GM19372 (cell line): ENCODE results near the gene PHLPP1.

ENCODE experiments used
- ATAC-seq: cut with Tn5 transposase; IDR thresholded peaks from one replicate; pipeline ENCODE4 v1.9.1; 2021; ENCODE audit warnings: mild to moderate bottlenecking, low read depth, moderate library complexity; ENCODE audit not compliant: unreplicated experiment

PHLPP1 gene

DNA sequence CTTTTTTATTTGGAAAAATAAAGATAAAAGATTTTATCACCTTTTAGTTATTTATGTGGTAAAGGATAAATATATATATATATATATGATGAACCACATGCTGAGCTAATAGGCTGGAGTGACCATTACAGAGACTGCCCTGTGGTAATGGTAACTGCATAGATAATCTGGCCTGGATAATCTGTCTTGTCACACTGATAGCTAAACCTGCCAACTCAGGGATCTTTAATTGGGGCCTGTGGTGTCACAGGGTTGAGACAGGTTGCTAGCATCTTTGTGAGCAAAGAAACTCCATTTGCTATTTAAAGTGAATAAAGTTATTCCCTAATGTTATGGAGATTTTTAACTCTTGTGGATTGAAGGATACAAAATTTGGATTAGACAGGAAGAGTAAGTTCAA lies 203.0 kb downstream of the PHLPP1 start:
- no peak for ATAC-seq

DNA sequence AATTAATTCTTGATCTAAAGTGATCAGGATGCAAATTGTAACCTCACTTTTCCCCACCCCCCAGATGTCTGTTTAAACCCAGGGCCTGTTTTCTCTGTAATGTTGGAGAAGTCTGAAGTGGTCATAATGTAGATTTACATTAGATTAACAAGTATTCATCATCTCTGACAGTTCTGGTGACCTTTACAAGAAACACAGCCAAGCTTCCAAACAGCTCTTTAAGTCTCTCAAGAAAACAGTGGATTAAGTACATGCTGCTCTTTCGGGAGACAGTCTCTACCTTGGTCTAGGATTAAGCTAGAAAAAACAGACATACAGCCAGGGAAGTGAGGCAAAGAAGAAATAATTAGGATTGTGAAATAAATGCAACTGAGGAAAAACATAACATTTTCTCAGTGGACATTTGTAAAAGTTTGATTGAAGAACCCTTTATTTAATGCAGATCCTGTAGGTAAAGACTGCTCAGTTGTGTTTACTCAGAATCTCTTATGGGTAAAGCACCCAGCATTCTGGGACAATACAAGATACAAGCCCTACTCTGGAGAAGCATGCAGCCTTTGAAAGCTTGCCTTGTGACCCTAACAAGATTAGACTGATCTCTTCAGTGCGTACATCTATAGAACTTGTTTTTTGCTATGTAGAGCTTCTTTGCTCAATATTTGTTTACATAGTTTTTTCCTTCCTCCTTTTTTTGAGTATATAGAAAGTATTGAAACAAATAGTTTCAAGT lies 203.9 kb downstream of the PHLPP1 start:
- no peak for ATAC-seq

DNA sequence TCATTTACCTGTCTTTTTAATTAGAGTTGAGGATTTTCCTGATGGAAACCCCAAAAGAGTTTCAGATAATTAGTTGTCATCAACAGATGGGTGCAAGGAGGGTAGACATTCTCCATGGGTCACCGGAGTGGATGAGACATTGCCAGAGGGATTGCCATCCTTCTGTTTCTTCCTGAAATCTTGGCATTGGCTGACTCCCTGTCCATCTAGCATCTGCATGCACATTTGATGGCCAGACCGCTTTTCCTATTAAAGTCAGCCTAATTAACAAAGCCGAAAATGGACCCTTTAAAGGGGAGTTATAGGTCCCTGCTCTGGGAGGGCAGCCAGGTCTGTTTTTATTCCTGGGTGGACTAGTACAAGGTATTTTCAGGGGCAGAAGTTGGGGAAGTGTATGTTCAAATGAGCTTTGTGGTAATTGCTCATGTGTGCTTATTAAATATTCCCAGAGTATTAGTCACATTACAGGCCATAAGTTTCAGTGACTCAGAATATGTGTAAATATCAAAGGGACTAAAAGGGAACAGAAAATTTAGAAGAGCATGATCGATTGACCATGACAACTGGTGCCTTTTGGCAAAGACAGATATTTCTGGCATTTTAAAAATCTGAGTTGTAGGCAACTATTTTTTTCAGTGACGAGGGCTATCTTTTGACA lies 209.8 kb downstream of the PHLPP1 start:
- ATAC-seq, result no peak

DNA sequence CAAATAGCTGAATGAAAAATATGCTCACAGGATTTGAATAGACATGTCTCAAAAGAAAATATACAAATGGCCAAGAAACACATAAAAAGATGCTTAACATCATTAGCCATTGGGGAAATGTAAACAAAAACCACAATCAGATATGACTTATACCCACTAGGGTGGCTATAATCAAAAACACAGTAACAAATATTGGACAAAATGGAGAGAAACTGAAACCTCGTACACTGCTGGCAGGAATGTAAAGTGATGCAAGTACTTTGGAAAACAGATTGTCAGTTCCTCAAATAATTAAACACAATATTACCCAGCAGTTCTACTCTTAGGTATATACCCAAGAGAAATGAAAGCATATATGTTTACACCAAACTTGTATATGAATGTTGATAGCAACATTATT lies 213.0 kb downstream of the PHLPP1 start:
- no peak for ATAC-seq

- ATAC-seq, result no peak
Observed at GRCh38 chr18:62933261-62933887, 218.0 kb downstream of the PHLPP1 start.

DNA sequence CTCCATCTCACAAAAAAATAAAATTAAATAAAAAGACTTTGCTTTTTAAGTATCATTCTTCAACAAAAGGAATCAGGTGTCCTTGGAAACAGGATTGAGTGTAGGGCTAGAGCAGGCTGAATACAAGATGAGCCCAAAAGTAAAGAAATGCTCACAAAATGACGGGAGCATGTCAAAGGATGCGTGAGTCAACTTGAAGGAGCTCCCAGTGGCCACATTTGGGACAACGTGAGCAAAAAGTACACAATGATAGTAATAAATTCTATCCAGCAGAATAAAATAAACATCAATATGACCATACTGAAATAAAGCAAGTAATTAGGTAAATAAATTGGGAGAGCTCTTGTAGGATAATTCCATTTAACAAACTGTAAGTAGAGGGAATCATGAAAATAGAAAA lies 220.7 kb downstream of the PHLPP1 start:
- ATAC-seq, result no peak

GRCh38 chr18:62937065-62937464 lies 221.7 kb downstream of the PHLPP1 start:
- ATAC-seq, result no peak

- ATAC-seq, result no peak
Observed at GRCh38 chr18:62938006-62938405, 222.7 kb downstream of the PHLPP1 start.

DNA sequence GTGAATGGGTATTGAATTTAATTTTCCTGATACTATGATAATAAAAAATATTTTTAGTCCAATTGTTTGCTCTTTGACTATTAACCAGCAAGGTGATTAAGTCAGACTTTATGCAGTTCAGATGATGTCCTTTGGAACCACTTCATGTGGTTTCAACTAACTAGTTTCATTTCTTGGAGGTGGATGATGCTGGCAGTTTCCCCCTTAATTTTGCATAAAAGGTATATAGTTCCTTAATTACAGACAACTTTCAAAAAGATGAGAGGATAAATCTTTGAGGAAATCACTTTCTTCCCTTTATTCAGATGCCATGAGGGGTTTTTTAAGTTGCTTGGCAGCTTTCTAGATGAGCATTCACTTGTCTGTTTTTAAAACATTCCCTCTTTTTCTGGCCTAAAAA lies 223.1 kb downstream of the PHLPP1 start:
- peak; percentile 79 for ATAC-seq

- ATAC-seq, result no peak
Observed at GRCh38 chr18:62939433-62939832, 224.1 kb downstream of the PHLPP1 start.

GRCh38 chr18:62939926-62940325 lies 224.6 kb downstream of the PHLPP1 start:
- no peak for ATAC-seq

- no peak for ATAC-seq
Observed at GRCh38 chr18:62942578-62942977, 227.2 kb downstream of the PHLPP1 start.

GRCh38 chr18:62944454-62944853 lies 229.1 kb downstream of the PHLPP1 start:
- no peak for ATAC-seq

GRCh38 chr18:62948788-62949187 lies 233.4 kb downstream of the PHLPP1 start:
- ATAC-seq, result no peak

- ATAC-seq, result no peak
Observed at GRCh38 chr18:62950246-62950645, 234.9 kb downstream of the PHLPP1 start.

GRCh38 chr18:62952807-62953206 lies 237.5 kb downstream of the PHLPP1 start:
- ATAC-seq, result no peak

DNA sequence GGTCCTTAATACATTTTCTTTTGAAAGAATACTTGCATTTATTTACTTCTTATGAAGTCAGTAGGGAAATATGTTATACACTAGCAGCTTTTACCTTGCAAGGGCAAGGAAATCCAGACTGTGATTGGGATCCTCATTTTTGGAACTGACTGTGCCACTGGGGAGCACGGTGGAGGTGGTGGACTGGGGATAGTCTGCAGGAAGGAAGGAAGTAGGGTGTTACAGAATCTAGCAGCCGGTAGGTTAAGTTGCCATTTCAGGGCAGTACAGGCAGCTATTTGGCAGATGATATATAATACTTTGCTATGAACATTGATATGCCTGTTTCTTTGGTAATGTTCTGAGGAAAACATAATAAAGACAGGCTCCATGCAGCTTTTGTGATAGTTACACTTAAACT lies 238.3 kb downstream of the PHLPP1 start:
- ATAC-seq, result no peak

- no peak for ATAC-seq
Observed at GRCh38 chr18:62954366-62954765, 239.0 kb downstream of the PHLPP1 start.

- ATAC-seq, result no peak
Observed at GRCh38 chr18:62957885-62958472, 242.6 kb downstream of the PHLPP1 start.

DNA sequence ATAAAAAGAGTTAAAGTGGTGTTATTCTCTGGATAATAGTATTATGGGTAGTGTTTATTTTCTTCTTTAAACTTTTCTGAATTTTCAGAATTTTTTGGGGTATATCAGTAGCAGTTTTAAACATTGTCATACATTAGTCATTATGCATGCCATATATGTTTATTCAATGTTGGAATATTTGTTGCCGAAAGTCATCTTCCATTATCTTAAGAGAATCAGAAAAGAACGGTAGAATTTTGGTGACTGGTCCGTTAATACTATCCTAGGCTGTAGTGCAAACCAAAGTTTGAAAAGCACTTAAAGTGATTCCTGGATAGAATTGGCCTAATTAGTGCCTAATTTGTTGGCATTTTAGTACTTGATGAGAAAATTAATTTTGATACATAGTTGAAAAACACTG lies 244.1 kb downstream of the PHLPP1 start:
- ATAC-seq, result no peak

- ATAC-seq, result no peak
Observed at GRCh38 chr18:62963507-62963906, 248.2 kb downstream of the PHLPP1 start.
